ENCODE results near the gene LYPD1. TPM values are rescaled to one million over a fixed set of nuclear protein-coding genes. Genes with fewer than 3 reads are reported as not detected.

The LYPD1 gene
- total RNA-seq, 1 experiment from 2014 or later = not detected

- BruUV-seq (replicated peaks) = no TSS peak
- Mint-ChIP-seq H3K36me3 (ENCODE audit: insufficient read depth, unreplicated experiment) (no peaks in the 10 kb centered on the region), H3K4me1 (ENCODE audit: insufficient read depth, unreplicated experiment) (no peaks in the 10 kb centered on the region), H3K27ac (ENCODE audit: low read depth, unreplicated experiment) (no peak overlapping the region), H3K9me3 (ENCODE audit: unreplicated experiment) (no peaks in the 10 kb centered on the region), H3K4me3 (ENCODE audit: unreplicated experiment) (no peak overlapping the region), H3K27me3 (ENCODE audit: insufficient read depth, unreplicated experiment) (no peaks in the 10 kb centered on the region)
- DNase-seq (ENCODE audit: unreplicated experiment) = no peak
- TF ChIP-seq CTCF (IDR thresholded peaks at IDR 0.05; ENCODE audit: unreplicated experiment) = no peak
- POLR2A ChIA-PET = no interaction called here
- CTCF ChIA-PET = interaction anchor here (0.6 kb wide), 1 partner anchor 1188 kb away, joined by 3 read pairs; no protein-coding TSS in a partner anchor
- intact Hi-C loops (cut with micrococcal nuclease) = no loop called here
Observed at GRCh38 chr2:132611719-132612118, 58.3 kb downstream of the LYPD1 start.

- ChIA-PET POLR2A (interaction anchor here (0.8 kb wide), 1 partner anchor 15 kb away, joined by 4 read pairs; no protein-coding TSS in a partner anchor), CTCF (interaction anchor here (0.6 kb wide), 1 partner anchor 131 kb away, joined by 5 read pairs; no protein-coding TSS in a partner anchor)
- no peak overlapping the region for H3K4me3 Mint-ChIP-seq (ENCODE audit: unreplicated experiment)
- H3K36me3 Mint-ChIP-seq (ENCODE audit: insufficient read depth, unreplicated experiment) = no peaks in the 10 kb centered on the region
- H3K27me3 Mint-ChIP-seq (ENCODE audit: insufficient read depth, unreplicated experiment) = no peaks in the 10 kb centered on the region
- H3K27ac Mint-ChIP-seq (ENCODE audit: low read depth, unreplicated experiment) = no peak overlapping the region
- no peak for TF ChIP-seq CTCF (IDR thresholded peaks at IDR 0.05; ENCODE audit: unreplicated experiment)
- intact Hi-C loops (cut with micrococcal nuclease) = no loop called here
- no TSS peak for BruUV-seq (replicated peaks)
- no peaks in the 10 kb centered on the region for H3K9me3 Mint-ChIP-seq (ENCODE audit: unreplicated experiment)
- H3K4me1 Mint-ChIP-seq (ENCODE audit: insufficient read depth, unreplicated experiment) = no peaks in the 10 kb centered on the region
- no peak for DNase-seq (ENCODE audit: unreplicated experiment)
Observed at GRCh38 chr2:132609101-132609890, 60.7 kb downstream of the LYPD1 start.

GRCh38 chr2:132608311-132608710 is 61.7 kb downstream of the LYPD1 start:
- Mint-ChIP-seq H3K27ac (ENCODE audit: low read depth, unreplicated experiment) (no peak overlapping the region), H3K4me3 (ENCODE audit: unreplicated experiment) (no peak overlapping the region), H3K4me1 (ENCODE audit: insufficient read depth, unreplicated experiment) (no peaks in the 10 kb centered on the region), H3K9me3 (ENCODE audit: unreplicated experiment) (no peaks in the 10 kb centered on the region), H3K27me3 (ENCODE audit: insufficient read depth, unreplicated experiment) (no peaks in the 10 kb centered on the region), H3K36me3 (ENCODE audit: insufficient read depth, unreplicated experiment) (no peaks in the 10 kb centered on the region)
- ChIA-PET POLR2A (no interaction called here), CTCF (interaction anchor here (0.6 kb wide), 2 partner anchors 231 to 246 kb away, joined by 3 read pairs; no protein-coding TSS in a partner anchor)
- no peak for TF ChIP-seq CTCF (IDR thresholded peaks at IDR 0.05; ENCODE audit: unreplicated experiment)
- BruUV-seq (replicated peaks) = no TSS peak
- intact Hi-C loops (cut with micrococcal nuclease) = no loop called here
- DNase-seq (ENCODE audit: unreplicated experiment) = no peak

GRCh38 chr2:132607426-132608090 is 62.4 kb downstream of the LYPD1 start:
- H3K36me3 Mint-ChIP-seq (ENCODE audit: insufficient read depth, unreplicated experiment) = no peaks in the 10 kb centered on the region
- intact Hi-C loops (cut with micrococcal nuclease) = no loop called here
- H3K27me3 Mint-ChIP-seq (ENCODE audit: insufficient read depth, unreplicated experiment) = no peaks in the 10 kb centered on the region
- H3K4me3 Mint-ChIP-seq (ENCODE audit: unreplicated experiment) = no peak overlapping the region
- ChIA-PET POLR2A (no interaction called here), CTCF (interaction anchor here (0.7 to 1.2 kb wide), 3 partner anchors 16 to 38 kb away, joined by 3 to 4 read pairs (median 3); no protein-coding TSS in a partner anchor)
- H3K4me1 Mint-ChIP-seq (ENCODE audit: insufficient read depth, unreplicated experiment) = no peaks in the 10 kb centered on the region
- DNase-seq (ENCODE audit: unreplicated experiment) = no peak
- no TSS peak for BruUV-seq (replicated peaks)
- no peaks in the 10 kb centered on the region for H3K9me3 Mint-ChIP-seq (ENCODE audit: unreplicated experiment)
- TF ChIP-seq CTCF (IDR thresholded peaks at IDR 0.05; ENCODE audit: unreplicated experiment) = no peak
- no peak overlapping the region for H3K27ac Mint-ChIP-seq (ENCODE audit: low read depth, unreplicated experiment)

All from MCF 10A (cell line).